Epithelial cell of esophagus (primary cell): ENCODE data around the gene ABO.
"Not testable (repeated sequence)": the region's sequence is repeated elsewhere in the genome, so short reads cannot be mapped to it uniquely, and the experiment has no call there.

ENCODE experiments used
- DNase-seq: peaks from one replicate; pipeline ENCODE4 v3.0.0; 2010; ENCODE audit warnings: low read depth
- H3K4me3 ChIP-seq: 2 replicates; pipeline ENCODE4 v1.5.1; 2011; ENCODE audit warnings: mild to moderate bottlenecking, low read length, control low read depth
- CTCF ChIP-seq: IDR thresholded peaks from 2 replicates; pipeline ENCODE4 v1.5.1; 2011; ENCODE audit warnings: low read depth, mild to moderate bottlenecking, low read length, control low read depth, inconsistent platforms; ENCODE audit not compliant: insufficient read depth; ENCODE audit errors: missing control alignments

ABO gene

GRCh38 chr9:133275105-133276000, at the start of gene ABO:
ABO (minus strand) TSS chr9:133275201.
- TF ChIP-seq CTCF, result no peak
- no peak for DNase-seq
- H3K4me3 ChIP-seq, result no peak within 1 kb of the TSS

DNA sequence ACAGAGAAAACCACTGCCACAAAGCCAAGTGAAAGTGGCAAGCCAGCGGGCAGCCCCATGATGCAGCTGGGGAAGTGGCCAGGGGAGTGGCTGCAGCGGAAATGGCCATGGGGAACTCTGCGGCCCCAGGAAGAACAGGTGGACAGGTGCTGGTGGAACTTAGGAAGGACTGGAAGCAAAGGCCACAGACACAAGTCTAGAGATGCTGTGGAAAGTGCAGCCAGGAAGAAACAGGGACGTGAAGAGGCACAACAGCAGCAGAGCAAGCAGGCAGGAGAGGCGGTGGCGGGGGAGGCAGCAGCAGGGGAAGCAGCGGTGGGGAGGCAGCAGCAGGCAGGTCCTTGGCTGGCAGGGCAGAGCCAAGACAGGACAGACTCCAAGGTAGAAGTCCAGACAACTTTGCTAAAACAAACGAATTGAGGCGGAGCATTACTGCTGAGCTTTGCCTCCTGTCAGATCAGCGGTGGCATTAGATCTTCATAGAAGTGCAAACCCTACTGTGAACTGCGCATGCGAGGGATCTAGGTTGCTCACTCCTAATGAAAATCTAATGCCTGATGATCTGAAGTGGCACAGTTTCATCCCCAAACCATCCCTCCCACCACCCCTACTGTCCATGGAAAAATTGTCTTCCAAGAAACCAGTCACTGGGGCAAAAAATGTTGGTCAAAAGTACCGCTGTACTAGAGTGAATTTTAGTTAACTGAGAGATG, 49.1 kb upstream of the ABO start:
- DNase-seq, result no peak
- no peak for TF ChIP-seq CTCF
- H3K4me3 ChIP-seq, result no peak overlapping the region

DNA sequence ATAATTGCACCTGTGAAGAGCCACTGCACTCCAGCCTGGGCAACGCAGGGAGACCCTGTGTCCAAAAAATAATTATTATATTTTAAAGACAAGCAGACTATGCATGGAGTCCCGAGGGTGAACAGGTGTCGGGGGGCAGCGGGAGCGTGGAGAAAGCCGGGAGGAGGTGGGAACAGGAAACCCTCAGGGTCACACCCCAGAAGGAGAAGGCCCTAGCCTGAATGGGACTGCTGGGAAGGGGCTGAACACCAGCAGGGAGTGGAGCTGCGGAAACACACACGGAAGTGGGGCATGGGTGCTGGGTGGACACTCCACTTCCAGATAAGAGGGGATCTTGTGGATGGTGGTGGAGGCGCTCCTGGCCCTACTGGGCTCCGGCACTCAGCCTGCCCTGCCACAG, 48.2 kb upstream of the ABO start:
- DNase-seq, result no peak
- TF ChIP-seq CTCF, result no peak
- H3K4me3 ChIP-seq, result no peak overlapping the region

GRCh38 chr9:133322701-133323100, 47.7 kb upstream of the ABO start:
- no peak for TF ChIP-seq CTCF
- no peak for DNase-seq
- H3K4me3 ChIP-seq, result no peak overlapping the region

GRCh38 chr9:133321411-133321935, 46.5 kb upstream of the ABO start:
- DNase-seq, result no peak
- no peak for TF ChIP-seq CTCF
- no peak overlapping the region for H3K4me3 ChIP-seq

GRCh38 chr9:133320421-133320881, 45.5 kb upstream of the ABO start:
- no peak for TF ChIP-seq CTCF
- no peak overlapping the region for H3K4me3 ChIP-seq
- DNase-seq, result no peak

GRCh38 chr9:133317551-133317950, 42.5 kb upstream of the ABO start:
- DNase-seq, H3K4me3 ChIP-seq: not testable (repeated sequence)
